DOHH2 (cell line): ENCODE results near the gene AJUBA.

Experiments used
- CTCF ChIP-seq: fragments of 200-600 bp; sonication (generic); IDR thresholded peaks from one replicate; pipeline ENCODE4 v1.5.1; 2014; ENCODE audit warnings: antibody characterized with exemption, mild to moderate bottlenecking, low read depth, low read length; ENCODE audit not compliant: poor library complexity, severe bottlenecking
- EZH2phosphoT487 ChIP-seq: fragments of 200-600 bp; sonication (generic); IDR thresholded peaks from 2 replicates; pipeline ENCODE4 v1.6.1; 2017; ENCODE audit warnings: borderline replicate concordance, mild to moderate bottlenecking, antibody characterized with exemption, low read length, moderate library complexity, mixed read lengths

GRCh38 chr14:22939684-22940083, 42.7 kb downstream of the AJUBA start:
- TF ChIP-seq CTCF (no peak), EZH2phosphoT487 (no peak)
